Fibroblast of the aortic adventitia (primary cell): ENCODE data around the gene PSG5. TPM values are rescaled to one million over a fixed set of nuclear protein-coding genes. Genes with fewer than 3 reads are reported as not detected.
"Not testable (repeated sequence)": the region's sequence is repeated elsewhere in the genome, so short reads cannot be mapped to it uniquely, and the experiment has no call there.

ENCODE experiments used
- DNase-seq: peaks from one replicate; pipeline ENCODE4 v3.0.0-alpha.2; 2010; ENCODE audit warnings: low read depth
- H3K4me3 ChIP-seq: 2 replicates; pipeline ENCODE4 v1.5.1; 2011; ENCODE audit warnings: low read depth, mild to moderate bottlenecking, control low read depth, low read length, moderate library complexity
- total RNA-seq: library from RNA; depleted of rRNA; stranded (reverse); fragments of >200 nt; gene quantifications from 2 replicates; pipeline ENCODE4 v1.2.3, GENCODE V29; 2012; ENCODE audit warnings: low replicate concordance
- TF ChIP-seq, protein P1 (sequence below): IDR thresholded peaks from 2 replicates; pipeline ENCODE4 v1.5.1; 2011; ENCODE audit warnings: mild to moderate bottlenecking, low read length, control low read depth, inconsistent platforms; ENCODE audit not compliant: insufficient read depth

The PSG5 gene
- total RNA-seq, 1 donor: 13.6 TPM

DNA sequence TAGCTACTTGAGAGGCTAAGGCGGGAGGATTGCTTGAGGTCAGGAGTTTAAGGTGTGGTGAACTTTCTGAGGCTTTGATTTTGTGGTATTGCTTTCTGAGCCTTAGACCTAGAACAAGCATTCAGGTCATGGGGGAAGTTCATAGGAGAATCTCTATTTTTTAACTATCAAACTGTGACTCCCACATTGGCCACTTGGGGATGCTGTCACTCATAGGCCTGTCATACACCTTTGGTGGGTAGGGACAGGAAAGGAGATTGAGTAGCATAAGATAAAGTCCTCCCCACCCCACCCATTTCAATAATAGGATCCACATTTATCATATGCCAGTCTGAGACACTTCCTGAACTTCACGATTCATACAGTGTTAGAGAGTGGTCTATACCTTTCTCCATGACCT lies 62.0 kb downstream of the PSG5 start:
- H3K4me3 ChIP-seq: no peak overlapping the region
- DNase-seq: no peak
- TF ChIP-seq, protein P1, sequence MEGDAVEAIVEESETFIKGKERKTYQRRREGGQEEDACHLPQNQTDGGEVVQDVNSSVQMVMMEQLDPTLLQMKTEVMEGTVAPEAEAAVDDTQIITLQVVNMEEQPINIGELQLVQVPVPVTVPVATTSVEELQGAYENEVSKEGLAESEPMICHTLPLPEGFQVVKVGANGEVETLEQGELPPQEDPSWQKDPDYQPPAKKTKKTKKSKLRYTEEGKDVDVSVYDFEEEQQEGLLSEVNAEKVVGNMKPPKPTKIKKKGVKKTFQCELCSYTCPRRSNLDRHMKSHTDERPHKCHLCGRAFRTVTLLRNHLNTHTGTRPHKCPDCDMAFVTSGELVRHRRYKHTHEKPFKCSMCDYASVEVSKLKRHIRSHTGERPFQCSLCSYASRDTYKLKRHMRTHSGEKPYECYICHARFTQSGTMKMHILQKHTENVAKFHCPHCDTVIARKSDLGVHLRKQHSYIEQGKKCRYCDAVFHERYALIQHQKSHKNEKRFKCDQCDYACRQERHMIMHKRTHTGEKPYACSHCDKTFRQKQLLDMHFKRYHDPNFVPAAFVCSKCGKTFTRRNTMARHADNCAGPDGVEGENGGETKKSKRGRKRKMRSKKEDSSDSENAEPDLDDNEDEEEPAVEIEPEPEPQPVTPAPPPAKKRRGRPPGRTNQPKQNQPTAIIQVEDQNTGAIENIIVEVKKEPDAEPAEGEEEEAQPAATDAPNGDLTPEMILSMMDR: no peak

- not testable (repeated sequence) for H3K4me3 ChIP-seq
- DNase-seq: peak; percentile 95
Measured at GRCh38 chr19:43120433-43121026, 65.8 kb downstream of the PSG5 start.

- not testable (repeated sequence) for H3K4me3 ChIP-seq
- DNase-seq: peak; percentile 22
Measured at GRCh38 chr19:43119526-43119925, 66.8 kb downstream of the PSG5 start.

Other genes starting within 250 kb of the PSG5 start
- 0.27 TPM in 1 of 2 replicates, not detected in the other for gene PSG7, start 249.3 kb downstream of the PSG5 start, total RNA-seq
- 0.09 TPM in 1 of 2 replicates, not detected in the other for gene PSG11, start 160.1 kb downstream of the PSG5 start, total RNA-seq
- 0.27 TPM in 1 of 2 replicates, not detected in the other for gene PSG2, start 103.8 kb downstream of the PSG5 start, total RNA-seq
- gene PSG4, start 19.1 kb upstream of the PSG5 start, total RNA-seq: not detected in 2 replicates
- 0.27 TPM in 1 of 2 replicates, not detected in the other for gene PSG9, start 83.0 kb upstream of the PSG5 start, total RNA-seq
- gene CD177, start 167.2 kb upstream of the PSG5 start, total RNA-seq: 0.27 and 0.33 TPM in 2 replicates
- gene TEX101, start 228.4 kb upstream of the PSG5 start, total RNA-seq: not detected in 2 replicates